IPS-18a (cell line): ENCODE measurements around the gene GATA1.

Source experiments
- H3K27ac ChIP-seq: one replicate; pipeline ENCODE4 v1.5.1; 2013; ENCODE audit warnings: low read length
- H3K27me3 ChIP-seq: one replicate; pipeline ENCODE4 v1.6.1; 2013; ENCODE audit warnings: mild to moderate bottlenecking, low read length; ENCODE audit not compliant: control insufficient read depth, insufficient read depth
- H3K36me3 ChIP-seq: one replicate; pipeline ENCODE4 v1.6.1; 2013; ENCODE audit warnings: low read depth, low read length; ENCODE audit not compliant: control insufficient read depth
- H3K4me1 ChIP-seq: one replicate; pipeline ENCODE4 v1.6.1; 2013; ENCODE audit warnings: low read depth, low read length; ENCODE audit not compliant: control insufficient read depth
- H3K4me3 ChIP-seq: one replicate; pipeline ENCODE4 v1.5.1; 2013; ENCODE audit warnings: low read length
- H3K9ac ChIP-seq: one replicate; pipeline ENCODE4 v1.6.1; 2013; ENCODE audit warnings: mild to moderate bottlenecking, low read length, moderate library complexity
- H3K9me3 ChIP-seq: one replicate; pipeline ENCODE4 v1.6.1; 2013; ENCODE audit warnings: low read depth, low read length; ENCODE audit not compliant: control insufficient read depth

Gene GATA1

DNA sequence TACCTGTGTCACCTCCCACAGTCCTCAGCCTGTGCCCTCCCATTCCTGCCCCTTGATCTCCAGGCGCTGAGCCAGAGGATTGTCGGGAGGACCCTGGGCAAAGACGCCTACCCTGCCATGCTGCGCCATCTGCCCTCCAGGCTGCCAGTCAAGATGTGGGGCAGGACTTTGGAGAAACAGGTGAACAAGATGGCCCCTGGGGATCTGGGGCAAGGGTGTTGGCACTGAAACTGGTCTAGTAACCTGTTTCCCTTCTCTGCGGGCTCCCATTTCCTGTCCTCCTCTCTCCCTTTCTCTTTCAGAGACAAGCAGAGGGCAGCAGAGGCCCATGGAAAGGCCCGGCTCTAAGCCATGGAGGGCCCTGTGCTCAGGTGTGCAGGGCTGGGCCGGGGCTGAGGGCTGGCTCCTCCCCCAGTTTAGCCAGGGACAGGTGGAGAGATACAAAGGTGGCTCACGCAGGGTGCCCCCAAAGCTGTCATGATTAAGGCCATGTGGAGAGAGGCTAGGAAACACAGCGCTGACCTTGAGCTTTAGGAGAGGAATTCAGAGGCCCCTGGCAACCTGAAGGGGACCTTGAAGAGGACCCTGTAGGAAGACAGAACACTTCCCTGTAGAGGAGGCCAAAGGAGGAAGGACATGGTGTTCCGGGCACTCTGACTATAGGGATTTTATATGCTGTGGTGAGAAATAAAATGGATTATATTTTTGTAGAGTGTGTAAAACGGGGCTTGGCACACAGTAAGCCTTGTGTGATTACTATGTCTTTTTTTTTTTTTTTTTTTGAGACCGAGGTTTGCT lies 24.5 kb upstream of the GATA1 start, which contains the start of gene GLOD5:
Gene GLOD5 (plus strand): TSS at position 74 of the 798 bp plus-strand sequence. CDS start 44 bp downstream, at position 118.
- no peak within 1 kb of the TSS for H3K27ac ChIP-seq
- no peak within 1 kb of the TSS for H3K4me3 ChIP-seq
- H3K9me3 ChIP-seq: peaks cover 9% of the 10 kb centered on the region
- H3K9ac ChIP-seq: no peak within 1 kb of the TSS
- H3K36me3 ChIP-seq: no peaks in the 10 kb centered on the region
- no peaks in the 10 kb centered on the region for H3K27me3 ChIP-seq
- H3K4me1 ChIP-seq: no peaks in the 10 kb centered on the region

DNA sequence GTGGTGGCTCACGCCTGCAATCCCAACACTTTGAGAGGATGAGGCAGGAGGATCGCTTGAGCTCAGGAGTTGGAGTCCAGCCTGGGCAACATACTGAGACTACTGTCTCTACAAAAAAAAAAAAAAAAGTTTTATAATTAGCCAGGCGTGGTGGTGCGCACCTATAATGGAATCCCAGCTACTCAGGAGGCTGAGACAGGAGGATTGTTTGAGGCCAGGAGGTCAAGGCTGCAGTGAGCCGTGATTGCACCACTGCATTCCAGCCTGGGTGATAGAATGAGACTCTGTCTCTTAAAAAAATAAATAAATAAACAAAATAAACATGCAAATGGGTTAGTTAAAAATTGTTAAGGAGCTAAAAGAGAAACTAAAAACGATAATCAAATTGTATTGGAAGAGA lies 17.2 kb upstream of the GATA1 start:
- Histone ChIP-seq H3K9me3 (peaks cover under 1% of the 10 kb centered on the region), H3K36me3 (no peaks in the 10 kb centered on the region), H3K27ac (no peak overlapping the region), H3K27me3 (no peaks in the 10 kb centered on the region), H3K9ac (no peak overlapping the region), H3K4me3 (no peak overlapping the region), H3K4me1 (no peaks in the 10 kb centered on the region)

DNA sequence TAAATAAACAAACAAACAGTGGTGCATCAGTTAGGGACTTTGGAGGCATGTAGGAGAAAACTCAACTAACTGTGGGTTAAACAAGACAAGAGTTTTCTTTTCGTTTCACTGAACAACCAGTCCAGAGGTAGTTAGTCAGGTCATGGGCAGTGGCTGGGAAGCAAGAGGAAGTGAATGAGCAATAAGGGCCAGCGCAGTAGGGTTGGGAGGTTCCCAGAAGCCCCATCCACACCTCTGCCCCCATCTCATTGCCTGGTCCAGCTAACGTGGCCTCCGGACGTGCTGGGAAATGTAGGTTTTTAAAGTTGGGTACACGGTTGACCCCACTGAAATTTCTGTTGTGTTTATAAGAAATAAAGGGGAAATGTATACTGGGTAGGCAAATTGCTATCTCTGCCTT lies 16.1 kb upstream of the GATA1 start:
- Histone ChIP-seq H3K27ac (no peak overlapping the region), H3K27me3 (no peaks in the 10 kb centered on the region), H3K9me3 (no peaks in the 10 kb centered on the region)

DNA sequence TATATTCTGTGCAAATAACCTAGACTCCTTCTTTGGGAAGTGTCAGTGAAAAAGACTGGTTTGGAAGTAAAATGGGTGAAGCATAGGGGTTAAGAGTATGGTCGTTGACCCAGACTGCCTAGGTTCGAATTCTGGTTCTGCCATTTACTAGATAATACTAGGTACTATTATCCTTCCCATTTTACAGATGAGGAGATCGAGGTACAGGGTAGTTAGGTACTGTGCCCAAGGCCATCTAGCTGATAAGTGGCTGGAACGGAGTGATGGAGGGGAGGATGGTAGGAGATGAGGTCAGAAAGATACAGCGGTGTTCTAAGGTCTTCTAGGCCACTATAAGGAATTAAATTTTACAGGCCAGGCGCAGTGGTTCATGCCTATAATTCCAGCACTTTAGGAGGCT lies 13.8 kb upstream of the GATA1 start:
- H3K27ac ChIP-seq: no peak overlapping the region
- no peak overlapping the region for H3K9ac ChIP-seq
- no peaks in the 10 kb centered on the region for H3K27me3 ChIP-seq
- H3K9me3 ChIP-seq: peaks cover 3% of the 10 kb centered on the region
- no peaks in the 10 kb centered on the region for H3K4me1 ChIP-seq
- H3K4me3 ChIP-seq: no peak overlapping the region
- H3K36me3 ChIP-seq: no peaks in the 10 kb centered on the region

More for the DNA sequence above, 16.1 kb upstream of the GATA1 start:
- H3K4me3 ChIP-seq: no peak overlapping the region
- no peaks in the 10 kb centered on the region for H3K4me1 ChIP-seq
- H3K36me3 ChIP-seq: no peaks in the 10 kb centered on the region
- no peak overlapping the region for H3K9ac ChIP-seq

DNA sequence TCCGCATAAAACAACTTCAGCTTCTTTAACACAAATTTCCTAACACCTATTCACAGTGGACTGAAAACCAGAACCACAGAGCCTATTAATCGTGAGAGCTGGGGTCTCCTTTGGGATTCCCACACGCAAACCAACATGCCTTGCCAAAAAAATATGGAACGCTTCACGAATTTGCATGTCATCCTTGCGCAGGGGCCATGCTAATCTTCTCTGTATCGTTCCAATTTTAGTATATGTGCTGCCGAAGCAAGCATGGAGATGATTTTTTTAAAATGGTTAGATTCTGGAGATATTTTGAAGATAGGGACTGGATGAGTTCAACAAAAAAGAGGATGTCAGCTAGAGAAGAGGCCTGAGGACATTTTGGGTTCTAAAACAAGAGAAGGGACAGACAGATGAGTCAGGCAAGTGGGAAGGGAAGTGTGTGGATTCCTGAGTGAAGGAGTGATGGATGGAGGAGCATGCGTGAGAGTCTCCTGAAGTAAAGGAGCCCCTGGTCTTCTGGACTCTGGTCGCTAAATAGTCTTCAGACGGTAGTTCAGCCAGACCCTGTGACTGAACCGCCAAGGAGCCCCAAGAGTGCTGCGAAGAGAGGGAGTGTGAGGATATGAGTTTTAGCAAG lies 9.5 kb upstream of the GATA1 start:
- Histone ChIP-seq H3K9ac (no peak overlapping the region), H3K9me3 (peaks cover 5% of the 10 kb centered on the region), H3K27me3 (no peaks in the 10 kb centered on the region), H3K4me3 (no peak overlapping the region), H3K4me1 (no peaks in the 10 kb centered on the region), H3K36me3 (no peaks in the 10 kb centered on the region), H3K27ac (no peak overlapping the region)

DNA sequence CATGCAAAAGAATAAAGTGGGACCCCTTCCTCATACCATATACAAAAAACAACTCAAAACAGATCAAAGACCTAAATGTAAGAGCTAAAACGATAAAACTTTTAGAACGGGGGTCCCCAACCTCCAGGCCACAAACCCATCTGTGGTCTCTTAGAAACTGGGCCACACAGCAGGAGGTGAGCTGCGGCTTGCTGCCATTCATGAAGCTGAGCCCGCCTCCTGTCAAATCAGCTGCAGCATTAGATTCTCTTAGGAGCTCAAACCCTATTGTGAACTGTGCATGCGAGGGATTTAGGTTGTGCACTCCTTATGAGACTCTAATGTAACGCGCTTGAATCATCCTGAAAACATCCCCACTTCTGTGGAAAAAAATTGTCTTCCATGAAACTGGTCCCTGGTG lies 7.0 kb upstream of the GATA1 start:
- Histone ChIP-seq H3K9me3 (peaks cover 5% of the 10 kb centered on the region), H3K4me1 (no peaks in the 10 kb centered on the region), H3K27ac (no peak overlapping the region), H3K36me3 (no peaks in the 10 kb centered on the region), H3K9ac (no peak overlapping the region), H3K27me3 (no peaks in the 10 kb centered on the region), H3K4me3 (no peak overlapping the region)

DNA sequence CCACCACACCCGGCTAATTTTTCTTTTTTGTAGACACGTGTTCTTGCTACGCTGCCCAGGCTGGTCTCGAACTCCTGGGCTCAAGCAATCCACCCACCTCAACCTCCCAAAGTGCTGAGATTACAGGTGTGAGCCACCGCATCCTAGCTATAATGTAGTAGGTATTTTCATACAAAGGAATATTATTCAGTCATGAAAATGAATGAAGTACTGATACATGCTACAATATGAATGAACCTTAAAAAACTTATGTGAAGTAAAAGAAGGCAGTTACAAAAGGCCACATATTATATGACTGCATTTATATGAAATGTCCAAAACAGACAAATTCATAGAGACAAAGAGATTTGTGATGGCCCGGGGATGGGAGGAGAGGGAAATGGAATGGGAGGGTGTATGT lies 4.7 kb upstream of the GATA1 start:
- Histone ChIP-seq H3K36me3 (no peaks in the 10 kb centered on the region), H3K4me1 (no peaks in the 10 kb centered on the region), H3K4me3 (no peak overlapping the region), H3K9me3 (peaks cover 5% of the 10 kb centered on the region), H3K9ac (no peak overlapping the region), H3K27me3 (no peaks in the 10 kb centered on the region), H3K27ac (no peak overlapping the region)

DNA sequence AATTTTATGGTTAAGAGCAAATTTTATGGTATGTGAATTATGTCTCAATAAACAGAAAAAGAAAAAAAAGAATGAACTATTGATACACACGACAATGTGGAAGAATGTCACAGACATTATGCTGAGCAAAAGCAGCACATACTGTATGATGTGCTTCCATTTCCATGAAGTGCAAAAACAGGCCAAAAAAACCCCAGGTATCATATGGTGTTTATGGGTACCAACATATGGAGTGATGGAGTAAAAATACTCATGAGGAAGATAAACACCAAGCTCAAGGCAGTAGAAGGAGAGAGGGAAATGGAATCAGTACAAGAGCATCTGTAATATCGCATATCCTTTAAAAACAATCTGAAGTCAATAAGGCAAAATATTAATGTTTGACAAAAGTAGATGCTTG lies 4.2 kb upstream of the GATA1 start:
- peaks cover 5% of the 10 kb centered on the region for H3K9me3 ChIP-seq
- H3K27me3 ChIP-seq: no peaks in the 10 kb centered on the region
- no peak overlapping the region for H3K27ac ChIP-seq
- no peak overlapping the region for H3K9ac ChIP-seq
- H3K36me3 ChIP-seq: no peaks in the 10 kb centered on the region
- no peaks in the 10 kb centered on the region for H3K4me1 ChIP-seq
- no peak overlapping the region for H3K4me3 ChIP-seq

DNA sequence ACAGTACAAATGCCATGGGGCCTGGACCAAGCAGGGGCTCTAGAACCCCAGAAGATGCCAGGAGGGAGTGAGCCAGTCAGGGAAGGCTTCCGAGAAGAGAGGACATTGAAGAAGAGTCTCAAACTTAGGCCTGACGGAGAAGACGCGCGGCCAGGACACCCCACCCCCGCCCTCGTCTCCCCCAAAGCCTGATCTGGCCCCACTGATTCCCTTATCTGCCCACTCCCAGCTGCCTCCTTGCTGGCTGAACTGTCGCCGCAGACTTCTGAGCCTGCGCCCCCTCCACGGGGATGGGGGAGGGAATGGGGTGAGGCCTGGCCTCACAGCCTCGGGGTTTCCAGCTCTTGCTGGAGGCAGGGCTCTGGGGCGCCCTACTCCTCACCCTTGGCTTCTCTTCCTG lies 3.6 kb upstream of the GATA1 start:
- Histone ChIP-seq H3K9ac (no peak overlapping the region), H3K4me1 (no peaks in the 10 kb centered on the region), H3K9me3 (peaks cover under 1% of the 10 kb centered on the region), H3K27me3 (no peaks in the 10 kb centered on the region), H3K36me3 (no peaks in the 10 kb centered on the region), H3K4me3 (no peak overlapping the region), H3K27ac (no peak overlapping the region)

DNA sequence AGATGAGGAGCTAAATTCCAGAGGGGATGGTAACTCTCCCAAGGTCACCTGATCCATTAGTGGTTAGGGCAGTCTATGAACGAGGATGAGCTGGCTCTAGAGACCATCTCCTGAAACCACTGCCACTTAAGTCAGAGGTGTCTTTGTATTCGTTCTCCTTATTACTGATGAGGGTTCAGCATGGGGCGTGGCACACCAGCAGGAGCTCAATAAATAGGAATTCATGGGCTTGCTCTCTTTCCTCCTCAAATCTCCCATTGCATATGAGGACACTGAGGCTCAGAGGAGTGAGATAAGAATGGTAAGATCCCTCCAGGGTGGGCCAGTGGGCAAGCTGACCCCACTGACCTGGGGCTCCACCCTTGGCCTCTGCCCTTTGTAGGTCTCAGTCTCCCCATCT lies 1.7 kb upstream of the GATA1 start:
- no peak overlapping the region for H3K4me3 ChIP-seq
- H3K27ac ChIP-seq: no peak overlapping the region
- H3K4me1 ChIP-seq: no peaks in the 10 kb centered on the region
- H3K9ac ChIP-seq: no peak overlapping the region
- peaks cover 4% of the 10 kb centered on the region for H3K9me3 ChIP-seq
- no peaks in the 10 kb centered on the region for H3K36me3 ChIP-seq
- no peaks in the 10 kb centered on the region for H3K27me3 ChIP-seq

DNA sequence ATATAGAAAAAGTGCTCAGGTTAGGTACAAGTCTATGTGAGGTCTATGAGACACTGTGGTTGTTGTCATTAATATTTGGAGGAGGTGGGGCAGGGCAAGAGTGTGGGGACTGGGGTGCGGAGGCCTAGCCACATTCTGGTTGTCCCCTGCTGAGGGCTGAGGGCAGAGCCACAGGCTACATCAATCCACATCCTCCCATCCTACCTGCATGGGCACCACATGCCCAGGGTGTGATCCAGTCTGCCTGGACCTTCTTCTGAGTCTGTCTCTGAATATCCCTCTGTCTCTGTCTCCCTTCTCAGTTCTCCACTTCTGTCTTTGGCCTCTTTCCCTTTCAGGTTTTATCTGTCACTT lies 1.2 kb upstream of the GATA1 start:
- H3K4me3 ChIP-seq: no peak overlapping the region
- no peaks in the 10 kb centered on the region for H3K27me3 ChIP-seq
- peaks cover 4% of the 10 kb centered on the region for H3K9me3 ChIP-seq
- no peaks in the 10 kb centered on the region for H3K4me1 ChIP-seq
- no peak overlapping the region for H3K9ac ChIP-seq
- no peaks in the 10 kb centered on the region for H3K36me3 ChIP-seq
- no peak overlapping the region for H3K27ac ChIP-seq
